GM19240 (cell line): ENCODE data around the gene ISLR2.

Experiments used
- DNase-seq: peaks from one replicate; pipeline ENCODE4 v3.0.0; 2011; ENCODE audit warnings: low spot score; ENCODE audit not compliant: insufficient read length

Gene ISLR2

DNA sequence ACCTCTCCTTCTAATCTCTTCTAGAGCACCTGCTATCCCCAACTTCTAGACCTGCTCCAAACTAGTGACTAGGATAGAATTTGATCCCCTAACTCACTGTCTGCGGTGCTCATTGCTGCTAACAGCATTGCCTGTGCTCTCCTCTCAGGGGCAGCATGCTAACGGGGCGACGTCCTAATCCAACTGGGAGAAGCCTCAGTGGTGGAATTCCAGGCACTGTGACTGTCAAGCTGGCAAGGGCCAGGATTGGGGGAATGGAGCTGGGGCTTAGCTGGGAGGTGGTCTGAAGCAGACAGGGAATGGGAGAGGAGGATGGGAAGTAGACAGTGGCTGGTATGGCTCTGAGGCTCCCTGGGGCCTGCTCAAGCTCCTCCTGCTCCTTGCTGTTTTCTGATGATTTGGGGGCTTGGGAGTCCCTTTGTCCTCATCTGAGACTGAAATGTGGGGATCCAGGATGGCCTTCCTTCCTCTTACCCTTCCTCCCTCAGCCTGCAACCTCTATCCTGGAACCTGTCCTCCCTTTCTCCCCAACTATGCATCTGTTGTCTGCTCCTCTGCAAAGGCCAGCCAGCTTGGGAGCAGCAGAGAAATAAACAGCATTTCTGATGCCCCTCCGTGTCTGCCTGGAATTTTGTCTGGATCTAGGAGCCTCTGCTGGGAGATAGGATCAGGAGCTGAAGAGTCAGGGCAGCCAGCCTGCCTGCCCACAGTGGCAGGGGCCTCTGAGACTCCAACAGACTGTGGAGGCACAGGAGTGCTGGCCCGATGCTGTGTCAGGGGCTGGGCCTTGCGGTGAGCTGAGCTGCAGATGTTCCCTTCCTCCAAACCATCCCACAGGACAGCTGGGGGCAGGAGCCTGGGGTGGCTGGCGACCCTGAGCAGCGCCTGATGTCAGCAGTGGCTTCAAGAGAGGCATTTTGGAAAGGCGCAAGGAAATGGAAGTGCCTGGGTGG lies 46.2 kb downstream of the ISLR2 start:
- no peak for DNase-seq

DNA sequence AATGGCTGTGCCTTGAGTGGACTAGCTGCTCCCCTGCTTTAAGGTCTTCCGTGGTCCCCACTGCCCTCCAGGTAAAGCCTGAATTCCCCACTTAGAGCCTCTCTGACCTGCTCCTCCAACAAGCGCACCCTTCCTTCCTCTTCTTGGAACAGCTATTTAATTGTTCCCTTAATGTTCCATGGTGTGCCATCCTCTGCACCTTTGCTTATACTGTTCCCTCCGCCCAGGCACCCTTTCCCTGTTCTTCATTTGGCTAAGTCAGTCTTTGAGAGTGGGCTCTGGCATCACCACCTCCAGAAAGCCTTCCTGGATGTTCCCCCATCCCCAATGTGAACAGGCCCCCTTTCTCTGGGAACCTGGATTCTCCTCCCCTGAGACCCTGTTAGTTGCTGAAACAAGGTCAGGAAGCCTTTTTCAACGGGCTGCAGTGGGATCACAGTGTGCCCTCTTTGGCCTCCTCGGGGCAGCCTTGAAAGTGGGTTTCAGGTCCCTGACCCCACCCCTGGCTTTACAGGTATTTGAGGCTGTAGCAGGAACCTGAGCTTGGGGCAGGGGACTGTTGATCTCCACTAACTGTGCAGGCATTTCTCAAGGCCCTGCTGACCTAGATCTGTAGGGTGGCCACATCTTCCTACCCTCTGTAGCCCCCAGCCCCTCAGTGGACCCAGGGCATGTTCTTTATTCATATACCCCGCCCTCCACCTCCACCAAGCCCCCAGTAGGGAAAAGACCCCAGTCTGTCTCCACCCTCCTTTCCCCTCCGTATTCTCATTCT lies 48.1 kb downstream of the ISLR2 start:
- no peak for DNase-seq

DNA sequence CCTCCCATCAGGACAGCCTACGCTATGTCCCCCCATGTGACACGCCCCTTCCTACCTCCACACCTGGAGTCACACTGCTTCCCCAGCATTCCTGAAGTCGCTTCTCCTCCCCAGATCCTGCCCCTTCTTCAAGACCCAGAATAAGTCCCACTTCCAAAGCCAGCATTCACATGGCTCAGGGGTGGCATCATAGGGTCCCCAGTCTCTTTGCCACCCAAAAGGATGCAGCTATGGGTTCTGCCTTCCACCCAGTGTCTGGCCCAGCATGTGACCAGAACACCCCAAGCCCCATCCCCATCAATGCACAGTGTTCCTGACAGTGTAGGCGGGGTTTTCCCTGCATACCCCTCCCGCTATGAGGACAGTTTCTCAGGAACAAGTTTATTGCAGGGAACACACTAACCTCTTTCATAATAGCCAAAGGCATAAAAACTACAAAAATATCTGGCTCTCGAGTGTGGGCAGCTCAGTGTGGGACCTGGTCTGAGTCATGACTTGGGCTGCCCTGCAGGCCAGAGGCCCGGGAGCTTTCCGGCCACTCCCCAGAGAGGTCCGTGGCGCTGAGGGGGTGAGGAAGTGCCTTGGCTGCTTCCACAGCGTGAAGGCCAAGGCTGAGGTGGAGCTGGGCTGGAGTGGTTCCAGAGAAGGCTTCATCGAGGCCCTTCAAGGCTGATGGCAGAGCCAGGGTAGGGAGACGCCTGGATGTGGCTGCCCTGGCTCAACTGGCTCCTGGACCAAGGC lies 48.9 kb downstream of the ISLR2 start:
- no peak for DNase-seq

DNA sequence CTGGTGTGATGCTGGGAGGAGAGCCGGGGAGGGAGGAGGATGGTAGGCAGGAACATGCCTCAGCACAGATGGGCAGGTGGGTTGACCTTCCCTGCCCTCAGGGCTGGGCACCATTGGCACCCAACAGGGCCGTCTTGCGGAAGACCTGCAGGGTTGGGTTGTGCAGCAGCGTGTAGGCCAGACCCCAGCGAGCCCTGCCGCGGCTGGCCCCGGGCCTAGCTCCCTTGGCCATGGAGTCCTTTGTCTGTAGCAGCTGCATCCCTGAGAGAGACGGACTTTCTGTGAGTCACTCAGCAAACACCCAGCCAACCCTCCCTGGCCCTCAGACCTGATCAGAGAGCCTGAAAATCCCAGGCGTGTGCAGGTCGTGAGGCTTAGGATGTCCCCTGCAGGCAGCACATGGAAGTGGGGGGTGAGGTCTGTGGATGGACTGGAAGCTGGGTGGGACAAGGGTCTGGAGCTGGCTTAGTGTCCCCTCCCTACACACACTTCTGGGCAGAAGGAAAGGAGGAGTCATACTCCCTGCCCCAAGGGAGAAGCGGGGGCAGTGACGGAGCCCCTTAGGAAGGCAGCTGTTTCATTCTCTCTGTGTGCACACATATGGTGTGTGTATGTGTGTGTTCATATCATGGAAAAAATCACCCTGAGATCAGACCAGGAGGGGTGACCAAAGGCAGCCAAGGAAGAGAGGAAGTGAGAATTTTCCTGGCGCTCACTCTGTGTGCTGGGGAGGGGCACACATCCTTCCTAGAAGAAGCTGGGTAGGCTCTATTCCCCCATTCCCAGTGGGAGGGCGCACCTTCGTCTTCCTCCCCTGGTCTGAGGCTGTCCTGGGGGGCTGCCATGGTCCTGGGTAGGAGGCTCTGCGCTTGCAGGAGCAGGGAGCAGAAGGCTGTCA lies 49.8 kb downstream of the ISLR2 start:
- no peak for DNase-seq

DNA sequence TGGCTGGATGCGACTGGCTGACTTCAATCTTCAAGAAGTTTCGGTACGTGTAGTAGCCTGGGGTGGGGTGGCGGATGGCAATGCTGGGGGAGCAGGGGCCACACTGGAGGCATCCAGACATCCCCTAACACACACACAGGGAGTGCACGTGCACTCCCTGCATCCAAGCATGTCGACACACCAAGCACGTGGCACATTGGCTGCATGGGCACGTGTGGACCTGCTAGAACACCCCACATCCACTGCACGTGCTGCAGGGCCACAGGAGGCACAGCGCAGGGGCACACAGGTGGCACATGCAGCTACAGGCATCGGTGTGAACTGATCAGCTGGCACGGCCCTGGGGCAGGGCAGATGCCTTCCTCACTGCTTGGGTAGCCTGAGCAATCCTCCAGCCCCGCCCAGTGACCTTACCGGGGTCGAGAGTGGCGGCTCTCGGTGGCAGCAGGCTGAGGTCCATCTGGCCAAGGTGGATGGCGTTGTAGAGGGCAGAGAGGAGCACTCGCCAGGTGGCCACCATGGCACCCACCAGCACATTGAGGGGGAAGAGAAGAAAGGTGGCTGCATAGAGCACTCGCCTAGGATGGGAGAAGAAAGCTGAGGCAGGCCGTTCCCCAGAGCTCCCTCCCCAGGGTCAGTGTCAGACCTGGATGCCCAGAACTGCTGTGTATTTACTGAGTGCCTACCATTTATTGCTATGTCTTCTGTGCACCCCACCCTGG lies 50.7 kb downstream of the ISLR2 start:
- no peak for DNase-seq

DNA sequence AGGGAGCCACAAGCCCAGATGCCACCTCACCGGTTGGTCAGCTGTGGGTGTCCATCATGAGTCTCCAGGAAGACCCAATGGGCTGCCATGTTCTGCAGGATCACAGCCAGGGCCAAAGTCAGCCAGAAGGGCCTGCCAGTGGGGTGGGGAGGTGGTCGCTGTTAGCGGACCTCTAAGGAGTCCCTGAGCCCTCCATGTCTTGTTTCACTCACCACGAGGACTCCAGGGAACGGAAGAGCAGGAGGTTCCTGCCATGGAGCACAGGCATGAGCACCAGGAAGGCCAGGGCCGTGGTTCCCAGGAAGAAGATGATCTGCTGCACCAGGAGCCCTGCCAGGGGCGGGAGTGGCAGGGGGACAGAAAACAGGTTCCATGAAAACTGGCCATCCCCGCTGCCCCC lies 51.7 kb downstream of the ISLR2 start:
- DNase-seq = no peak

DNA sequence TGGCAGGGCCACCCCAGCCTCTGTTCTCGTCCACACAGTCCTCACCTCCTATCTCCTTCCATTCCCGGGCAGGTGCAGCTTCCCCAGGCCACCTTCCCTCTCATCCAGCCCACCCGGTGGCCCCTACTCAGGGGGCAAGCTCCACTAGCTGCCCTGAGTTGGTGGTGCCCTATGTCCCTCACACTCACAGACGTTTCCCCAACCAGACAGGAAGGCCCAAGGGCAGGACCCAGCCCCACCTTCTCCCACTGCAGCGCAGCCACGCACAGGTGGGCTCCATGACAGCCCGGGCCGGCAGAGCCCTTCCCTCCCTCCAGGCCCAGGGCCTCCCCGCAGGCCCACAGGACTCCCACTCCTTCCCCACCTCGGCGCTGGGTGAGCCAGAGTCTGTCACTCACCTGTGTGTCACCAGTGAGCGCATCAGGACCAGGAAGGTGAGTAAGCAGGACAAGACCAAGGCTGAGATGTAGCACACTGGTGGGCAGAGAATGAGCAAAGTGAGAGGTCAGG lies 54.3 kb downstream of the ISLR2 start:
- DNase-seq = no peak

DNA sequence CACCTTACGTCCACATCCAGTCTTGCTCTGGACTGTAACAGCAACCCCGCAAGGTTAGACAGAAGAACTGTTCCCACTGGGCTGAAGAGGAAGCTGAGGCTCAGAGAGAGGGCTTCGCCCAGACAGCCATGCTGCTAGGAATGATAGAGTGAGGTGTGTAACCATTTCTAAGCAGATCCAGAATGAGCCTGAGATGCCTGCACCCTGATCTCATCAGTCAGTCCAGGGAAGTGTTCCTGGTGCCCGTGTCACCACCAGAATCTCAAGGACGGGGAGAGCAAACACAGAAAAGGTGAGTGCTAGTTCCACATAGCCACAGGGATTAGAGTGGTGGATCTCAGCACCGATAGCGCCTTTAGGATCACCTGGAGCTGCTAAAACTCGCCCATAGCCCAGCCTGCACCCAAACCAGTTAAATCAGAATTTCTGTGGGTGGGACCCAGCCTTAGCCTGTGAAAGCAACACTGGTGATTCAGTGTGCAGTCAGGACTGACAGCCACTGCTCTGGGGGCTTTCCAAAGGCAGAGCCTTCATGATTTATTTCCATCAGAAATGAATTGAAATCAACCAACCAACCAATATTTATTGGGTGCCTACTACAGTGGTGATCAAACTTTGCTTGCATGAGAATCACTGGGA lies 55.4 kb downstream of the ISLR2 start:
- no peak for DNase-seq
